Mucosa of descending colon (tissue), 3 donors: ENCODE data around the gene FFAR2. TPM values are rescaled to one million over a fixed set of nuclear protein-coding genes. Genes with fewer than 3 reads are reported as not detected.

Source experiments
- ATAC-seq: fragments of 200-7000 bp; cut with Tn5 transposase; one replicate; pipeline ENCODE4 v1.9.1; 2020; ENCODE audit warnings: mild to moderate bottlenecking, moderate library complexity
- DNase-seq, 3 donors: peaks; one replicate each; pipeline ENCODE4 v3.0.0-alpha.2; 2020
- H3K36me3 ChIP-seq: fragments of 200-600 bp; one replicate; pipeline ENCODE4 v1.8.0; 2021; ENCODE audit warnings: low read depth, mild to moderate bottlenecking
- H3K4me1 ChIP-seq: fragments of 200-600 bp; one replicate; pipeline ENCODE4 v1.8.0; 2021; ENCODE audit warnings: low read depth, mild to moderate bottlenecking
- H3K4me3 ChIP-seq: fragments of 200-600 bp; one replicate; pipeline ENCODE4 v1.8.0; 2021; ENCODE audit warnings: mild to moderate bottlenecking
- H3K9me3 ChIP-seq: fragments of 200-600 bp; one replicate; pipeline ENCODE4 v1.8.0; 2021; ENCODE audit warnings: mild to moderate bottlenecking
- CTCF ChIP-seq: fragments of 200-600 bp; IDR thresholded peaks from one replicate; pipeline ENCODE4 v1.8.0; 2022; ENCODE audit warnings: antibody characterized with exemption, mild to moderate bottlenecking
- intact Hi-C, 2 donors: fragments of 100-400 bp; cut with DNase I in 1 of 2; cut with micrococcal nuclease in 1 of 2; formaldehyde crosslinking; loops; one replicate each; pipeline versions ENCODE4 v1.11.0 to v1.11.1; 2022; cut with DNase I, micrococcal nuclease
- total RNA-seq, 3 donors: library from RNA; stranded (reverse); fragmentation: NEBNext Ultra II Directional in 2 of 3; extraction: Animal tissue kit (Norgen Biotek cat#: 25700) in 2 of 3; gene quantifications; one replicate each; pipeline versions ENCODE4 v1.2.1 to v1.2.4, GENCODE V29; 2021 to 2023
- donor health status: DM: no; HTN: no; CAD: no; lungs with moderate emphysema.
- donor health status: DM: no; HTN: no; CAD: no.
- donor health status: DM: no; HTN: yes; CAD: no.

The FFAR2 gene
- total RNA-seq, 3 donors from 2014 or later: 0.32 to 1.4 (median 0.32) TPM

GRCh38 chr19:35435896-35436295 is 12.2 kb upstream of the FFAR2 start:
- intact Hi-C loops: no loop called here
- Histone ChIP-seq H3K36me3 (no peaks in the 10 kb centered on the region), H3K4me1 (peaks cover 23% of the 10 kb centered on the region), H3K4me3 (no peak overlapping the region), H3K9me3 (no peaks in the 10 kb centered on the region)
- no peak for TF ChIP-seq CTCF
- DNase-seq (no peak), ATAC-seq (no peak)

- no peaks in the 10 kb centered on the region for H3K36me3 ChIP-seq
- peaks cover 23% of the 10 kb centered on the region for H3K4me1 ChIP-seq
- H3K9me3 ChIP-seq: no peaks in the 10 kb centered on the region
- intact Hi-C loops: no loop called here
- no peak for TF ChIP-seq CTCF
- DNase-seq (peak in 2 of 3 donors; percentile 57 to 59), ATAC-seq (peak; percentile 68)
- H3K4me3 ChIP-seq: no peak overlapping the region
Measured at GRCh38 chr19:35436477-35437405, 11.3 kb upstream of the FFAR2 start.

DNA sequence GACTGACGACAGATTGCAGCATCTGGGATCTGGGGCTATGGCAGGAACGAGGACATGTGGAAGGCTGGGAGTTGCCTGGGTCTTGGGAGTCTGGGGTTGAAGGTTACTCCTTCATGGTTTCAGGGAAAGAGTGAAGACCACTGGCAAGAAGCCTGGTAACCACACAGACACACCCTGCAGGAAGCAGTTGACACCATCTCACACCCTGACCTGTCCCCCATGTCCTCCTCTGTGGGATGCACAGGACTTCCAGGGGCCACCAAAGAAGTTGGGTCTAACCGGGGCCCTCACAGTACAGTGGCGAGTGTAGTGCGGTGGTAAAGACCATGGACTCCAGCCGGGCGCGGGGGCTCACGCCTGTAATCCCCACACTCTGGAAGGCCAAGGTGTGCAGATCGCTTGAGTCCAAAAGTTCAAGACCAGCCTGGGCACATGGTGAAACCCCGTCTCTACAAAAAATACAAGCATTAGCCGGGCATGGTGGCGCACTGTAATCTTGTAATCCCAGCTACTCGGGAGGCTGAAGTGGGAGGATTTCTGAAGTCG is 10.6 kb upstream of the FFAR2 start:
- ATAC-seq: peak; percentile 74
- Histone ChIP-seq H3K9me3 (no peaks in the 10 kb centered on the region), H3K36me3 (no peaks in the 10 kb centered on the region), H3K4me3 (no peak overlapping the region), H3K4me1 (peaks cover 23% of the 10 kb centered on the region)
- intact Hi-C loops: no loop called here
- TF ChIP-seq CTCF: no peak
- DNase-seq: peak in 1 of 3 donors; percentile 47

DNA sequence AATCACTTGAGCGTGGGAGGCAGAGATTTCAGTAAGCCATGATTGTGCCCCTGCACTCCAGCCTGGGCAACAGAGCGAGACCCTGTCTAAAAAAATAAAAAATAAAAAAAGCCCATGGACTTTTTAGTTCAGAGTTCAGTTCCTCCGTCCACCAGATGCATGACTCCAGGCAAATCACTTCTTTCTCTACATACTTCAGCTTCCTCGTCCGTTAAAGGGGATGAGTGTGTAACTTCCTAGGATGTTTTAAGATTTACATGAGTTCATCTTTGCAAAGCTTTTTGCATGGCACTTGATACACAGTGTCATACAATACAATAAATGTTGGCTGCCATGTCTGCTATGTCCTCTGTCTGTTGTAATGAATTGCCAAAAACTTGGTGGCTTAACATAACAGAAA is 10.0 kb upstream of the FFAR2 start:
- Histone ChIP-seq H3K4me1 (peaks cover 23% of the 10 kb centered on the region), H3K36me3 (no peaks in the 10 kb centered on the region), H3K4me3 (no peak overlapping the region), H3K9me3 (no peaks in the 10 kb centered on the region)
- intact Hi-C loops: no loop called here
- DNase-seq: no peak
- ATAC-seq: no peak
- TF ChIP-seq CTCF: no peak

GRCh38 chr19:35438527-35438926 is 9.5 kb upstream of the FFAR2 start:
- DNase-seq (no peak), ATAC-seq (no peak)
- intact Hi-C loops: no loop called here
- Histone ChIP-seq H3K9me3 (no peaks in the 10 kb centered on the region), H3K4me1 (peaks cover 23% of the 10 kb centered on the region), H3K36me3 (no peaks in the 10 kb centered on the region), H3K4me3 (no peak overlapping the region)
- no peak for TF ChIP-seq CTCF
